Spleen (tissue), 3 donors: ENCODE results near the gene CCNT2.

Experiments used
- POLR2A ChIP-seq, 3 donors: fragments of 450-650 bp; IDR thresholded peaks; one replicate each; pipeline ENCODE4 v1.5.1; 2017; ENCODE audit warnings: antibody characterized with exemption in 3 of 3, mild to moderate bottlenecking in 1 of 3
- POLR2AphosphoS5 ChIP-seq, 3 donors: sonication (generic); formaldehyde crosslinking; IDR thresholded peaks; one replicate each; pipeline ENCODE4 v1.5.1; 2017; ENCODE audit warnings: antibody characterized with exemption in 3 of 3

DNA sequence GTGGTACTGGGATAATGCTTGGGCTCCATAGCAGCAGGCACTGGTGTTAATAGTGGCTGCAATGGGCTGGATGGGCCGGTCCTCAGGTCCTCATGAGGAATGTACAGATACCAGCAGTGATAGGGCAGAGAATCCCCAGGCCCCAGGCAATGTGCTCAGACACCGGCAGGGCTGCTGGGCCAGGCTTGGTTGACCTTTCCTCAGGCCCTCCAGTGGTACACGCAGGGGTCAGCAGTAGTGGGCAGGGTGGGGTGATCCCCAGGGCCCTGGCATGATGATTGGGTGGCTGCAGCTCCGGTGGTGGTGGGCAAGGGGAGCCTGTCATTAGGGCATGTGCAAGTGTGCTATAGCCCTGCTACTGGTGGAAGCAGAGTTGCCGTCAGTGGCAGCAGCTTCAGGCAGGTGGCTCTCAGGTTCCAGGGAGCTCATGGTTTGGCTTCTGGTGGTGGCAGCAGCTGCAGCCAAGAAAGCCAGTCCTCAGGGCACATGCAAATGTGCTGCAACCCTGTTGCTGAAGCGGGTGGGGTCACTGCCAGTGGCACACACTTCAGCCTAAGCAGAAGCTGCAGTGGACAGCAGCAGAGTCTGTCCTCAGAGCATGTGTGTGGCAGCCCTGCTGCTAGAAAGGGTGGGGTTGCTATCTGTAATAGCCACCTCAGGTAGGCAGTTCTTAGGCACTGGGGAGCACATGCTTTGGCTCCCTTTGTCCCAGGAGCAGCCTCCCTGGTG lies 56.8 kb downstream of the CCNT2 start:
- TF ChIP-seq POLR2AphosphoS5 (IDR thresholded peaks at IDR 0.05) (peak in 2 of 3 donors; percentile 51), POLR2A (IDR thresholded peaks at IDR 0.05) (no peak)
